GM12891 (cell line): ENCODE data around the gene ADD1.

ENCODE experiments used
- POLR2A ChIP-seq: IDR thresholded peaks from 2 replicates; pipeline ENCODE4 v1.6.1; 2011; ENCODE audit warnings: low read depth, low read length, control low read depth
- POLR2AphosphoS5 ChIP-seq: IDR thresholded peaks from 2 replicates; pipeline ENCODE4 v1.6.1; 2011; ENCODE audit warnings: low read depth, low read length, control low read depth
- POU2F2 ChIP-seq: IDR thresholded peaks from 2 replicates; pipeline ENCODE4 v1.6.1; 2011; ENCODE audit warnings: low read depth, mild to moderate bottlenecking, control low read depth, low read length, moderate library complexity
- TAF1 ChIP-seq: IDR thresholded peaks from 2 replicates; pipeline ENCODE4 v1.6.1; 2011; ENCODE audit warnings: low read depth, low read length, control low read depth

- TF ChIP-seq POU2F2, result no peak
- no peak for TF ChIP-seq TAF1
- TF ChIP-seq POLR2AphosphoS5, result no peak
- no peak for TF ChIP-seq POLR2A
Measured at GRCh38 chr4:2930135-2930757, 86.6 kb downstream of the ADD1 start.
